Spleen (tissue), 11 donors: ENCODE measurements around the gene TCTN3. TPM values are rescaled to one million over a fixed set of nuclear protein-coding genes. Genes with fewer than 3 reads are reported as not detected.
"Not testable (repeated sequence)": the region's sequence is repeated elsewhere in the genome, so short reads cannot be mapped to it uniquely, and the experiment has no call there.

ENCODE experiments used
- DNase-seq: peaks from one replicate; pipeline ENCODE4 v3.0.0-alpha.2; 2020
- H3K27ac ChIP-seq, 8 donors: fragments of 200-600 bp; sonication (generic) in 7 of 8; 1 replicate in 4 of 8; 2 replicates in 4 of 8; pipeline versions ENCODE4 v1.5.0 to v1.8.0; 2016 to 2021; ENCODE audit warnings: inconsistent platforms in 4 of 8, mild to moderate bottlenecking in 4 of 8, moderate library complexity in 1 of 8
- H3K27me3 ChIP-seq, 7 donors: fragments of 200-600 bp; sonication (generic) in 6 of 7; replicated peaks in 1 of 7; 1 replicate in 4 of 7; 2 replicates in 3 of 7; pipeline versions ENCODE4 v1.5.0 to v1.8.0; 2016 to 2021; ENCODE audit warnings: inconsistent platforms in 3 of 7, mild to moderate bottlenecking in 1 of 7
- H3K36me3 ChIP-seq, 6 donors: fragments of 200-600 bp; sonication (generic) in 5 of 6; 1 replicate in 4 of 6; 2 replicates in 2 of 6; pipeline versions ENCODE4 v1.5.0 to v1.8.0; 2016 to 2021; ENCODE audit warnings: inconsistent platforms in 2 of 6
- H3K4me1 ChIP-seq, 6 donors: fragments of 200-600 bp; sonication (generic) in 5 of 6; 1 replicate in 3 of 6; 2 replicates in 3 of 6; pipeline versions ENCODE4 v1.5.0 to v1.8.0; 2016 to 2021; ENCODE audit warnings: inconsistent platforms in 3 of 6
- H3K4me3 ChIP-seq, 8 donors: fragments of 200-600 bp; sonication (generic) in 7 of 8; 1 replicate in 4 of 8; 2 replicates in 4 of 8; pipeline versions ENCODE4 v1.5.0 to v1.8.0; 2016 to 2021; ENCODE audit warnings: inconsistent platforms in 4 of 8, mild to moderate bottlenecking in 4 of 8, moderate library complexity in 2 of 8
- H3K9me3 ChIP-seq, 8 donors: fragments of 200-600 bp; sonication (generic) in 7 of 8; 1 replicate in 4 of 8; 2 replicates in 4 of 8; pipeline versions ENCODE4 v1.5.0 to v1.8.0; 2016 to 2021; ENCODE audit warnings: inconsistent platforms in 4 of 8
- POLR2A ChIP-seq, 3 donors: fragments of 450-650 bp; IDR thresholded peaks; one replicate each; pipeline ENCODE4 v1.5.1; 2017; ENCODE audit warnings: antibody characterized with exemption in 3 of 3, mild to moderate bottlenecking in 1 of 3
- POLR2AphosphoS5 ChIP-seq, 3 donors: sonication (generic); formaldehyde crosslinking; IDR thresholded peaks; one replicate each; pipeline ENCODE4 v1.5.1; 2017; ENCODE audit warnings: antibody characterized with exemption in 3 of 3
- WGBS, 5 donors: extraction: QIAGEN DNeasy Blood & Tissue Kit in 3 of 5; methylation state at CpG; one replicate each; pipeline versions ENCODE4 v1.1.5 to v1.1.7; 2013 to 2018; 5-methylcytosine and 5-hydroxymethylcytosine counted together
- intact Hi-C: fragments of 100-400 bp; cut with DNase I; formaldehyde crosslinking; loops from one replicate; pipeline ENCODE4 v1.15.0; 2023; ENCODE audit warnings: low total_unique reads
- polyA plus RNA-seq, 3 donors: library from polyadenylated mRNA; stranded (reverse); fragments of 200-250 nt; gene quantifications; one replicate each; pipeline ENCODE4 v1.2.1, GENCODE V29; 2013
- total RNA-seq, 7 donors: library from RNA; depleted of rRNA in 3 of 7; stranded (reverse); fragments of >200 nt in 3 of 7; fragmentation: NEBNext Ultra II Directional in 4 of 7; extraction: Animal tissue kit (Norgen Biotek cat#: 25700) in 4 of 7; gene quantifications; one replicate each; pipeline versions ENCODE4 v1.1.0 to v1.2.1, GENCODE V29; 2016 to 2021
- TF ChIP-seq, protein P1 (sequence below), 11 experiments: fragments of 200-600 bp in 7 of 11; fragments of 450-650 bp in 4 of 11; sonication (generic) in 4 of 11; IDR thresholded peaks in 8 of 11; conservative IDR thresholded peaks in 3 of 11; 1 replicate in 7 of 11; 2 replicates in 4 of 11; pipeline versions ENCODE4 v1.4.0 to v1.8.0; 2016 to 2021; ENCODE audit warnings: antibody characterized with exemption in 11 of 11, inconsistent platforms in 4 of 11, mild to moderate bottlenecking in 1 of 11
- donor health status: healthy with polysubstance abuse.
- donor health status: DM: no; HTN: no; CAD: no; lungs with moderate emphysema.
- donor health status: DM: no; HTN: no; CAD: no.
- donor health status: Bipolar disorder and iron deficiency.
- donor health status: healthy.
- donor health status: DM: no; HTN: no; CAD: no.
- donor health status: DM: yes; HTN: yes; CAD: no.

TCTN3 gene
- total and polyA plus RNA-seq, 10 donors: 10.9 to 25.7 (median 23.1) TPM

- Histone ChIP-seq H3K36me3 (no peaks in the 10 kb centered on the region), H3K9me3 (peaks cover 0 to 3% (median 0%) of the 10 kb centered on the region in 8 donors), H3K4me3 (peak overlapping the region in 3 of 8 donors; percentile 10 to 55 (median 19)), H3K27me3 (no peaks in the 10 kb centered on the region), H3K4me1 (peaks cover 0 to 69% (median 34%) of the 10 kb centered on the region in 6 donors), H3K27ac (peak overlapping the region; percentile 23 to 90 (median 84))
- 9 to 14% (median 11%) methylated on average over 6 of the region's 6 CpGs for WGBS, 5 donors
- intact Hi-C loops: no loop called here
- DNase-seq: no peak
- TF ChIP-seq, protein P1, sequence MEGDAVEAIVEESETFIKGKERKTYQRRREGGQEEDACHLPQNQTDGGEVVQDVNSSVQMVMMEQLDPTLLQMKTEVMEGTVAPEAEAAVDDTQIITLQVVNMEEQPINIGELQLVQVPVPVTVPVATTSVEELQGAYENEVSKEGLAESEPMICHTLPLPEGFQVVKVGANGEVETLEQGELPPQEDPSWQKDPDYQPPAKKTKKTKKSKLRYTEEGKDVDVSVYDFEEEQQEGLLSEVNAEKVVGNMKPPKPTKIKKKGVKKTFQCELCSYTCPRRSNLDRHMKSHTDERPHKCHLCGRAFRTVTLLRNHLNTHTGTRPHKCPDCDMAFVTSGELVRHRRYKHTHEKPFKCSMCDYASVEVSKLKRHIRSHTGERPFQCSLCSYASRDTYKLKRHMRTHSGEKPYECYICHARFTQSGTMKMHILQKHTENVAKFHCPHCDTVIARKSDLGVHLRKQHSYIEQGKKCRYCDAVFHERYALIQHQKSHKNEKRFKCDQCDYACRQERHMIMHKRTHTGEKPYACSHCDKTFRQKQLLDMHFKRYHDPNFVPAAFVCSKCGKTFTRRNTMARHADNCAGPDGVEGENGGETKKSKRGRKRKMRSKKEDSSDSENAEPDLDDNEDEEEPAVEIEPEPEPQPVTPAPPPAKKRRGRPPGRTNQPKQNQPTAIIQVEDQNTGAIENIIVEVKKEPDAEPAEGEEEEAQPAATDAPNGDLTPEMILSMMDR (IDR thresholded peaks at IDR 0.05 in 8 of 11, conservative IDR thresholded peaks at IDR 0.05 in 3 of 11): peak in 8 of 11 experiments; percentile 23 to 61 (median 44)
- TF ChIP-seq POLR2AphosphoS5 (IDR thresholded peaks at IDR 0.05) (peak in 1 of 3 donors; percentile 71), POLR2A (IDR thresholded peaks at IDR 0.05) (no peak)
Observed at GRCh38 chr10:95741807-95742467, 48.2 kb upstream of the TCTN3 start.

GRCh38 chr10:95739056-95739455, 45.3 kb upstream of the TCTN3 start:
- H3K4me1 ChIP-seq: peaks cover 0 to 43% (median 27%) of the 10 kb centered on the region in 6 donors
- intact Hi-C loops: no loop called here
- H3K27ac ChIP-seq: no peak overlapping the region
- peaks cover 0 to 3% (median 0%) of the 10 kb centered on the region in 8 donors for H3K9me3 ChIP-seq
- WGBS, 5 donors: 63 to 85% (median 74%) methylated on average over 3 of the region's 3 CpGs
- no peak overlapping the region for H3K4me3 ChIP-seq
- H3K27me3 ChIP-seq: no peaks in the 10 kb centered on the region
- TF ChIP-seq POLR2A (IDR thresholded peaks at IDR 0.05) (no peak), POLR2AphosphoS5 (IDR thresholded peaks at IDR 0.05) (no peak)
- TF ChIP-seq, protein P1 (IDR thresholded peaks at IDR 0.05 in 8 of 11, conservative IDR thresholded peaks at IDR 0.05 in 3 of 11): no peak
- no peak for DNase-seq
- no peaks in the 10 kb centered on the region for H3K36me3 ChIP-seq

GRCh38 chr10:95732907-95733306, 39.2 kb upstream of the TCTN3 start:
- 88 to 97% (median 95%) methylated on average over 6 of the region's 6 CpGs for WGBS, 5 donors
- intact Hi-C loops: not testable (repeated sequence)

DNA sequence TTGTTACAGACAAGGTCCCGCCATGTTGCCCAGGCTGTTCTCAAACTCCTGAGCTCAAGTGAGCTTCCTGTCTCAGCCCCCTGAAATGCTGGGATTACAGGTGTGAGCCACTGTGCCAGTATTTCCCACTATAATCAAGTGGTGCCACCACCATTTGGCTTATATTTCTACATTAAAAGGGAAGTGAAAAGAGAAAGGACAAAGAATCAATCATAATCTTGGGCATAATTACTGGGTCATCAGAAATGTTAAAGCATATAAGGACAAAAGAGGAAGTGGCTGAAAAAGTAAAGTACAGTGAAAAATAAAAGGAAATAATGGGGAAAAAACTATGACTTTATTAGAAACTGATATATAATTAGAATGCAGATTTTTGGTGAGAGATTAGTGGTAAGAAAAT, 36.5 kb upstream of the TCTN3 start:
- 61 to 85% (median 71%) methylated on average over 1 of the region's 1 CpG for WGBS, 5 donors
- no peak overlapping the region for H3K4me3 ChIP-seq
- no peaks in the 10 kb centered on the region for H3K27me3 ChIP-seq
- intact Hi-C loops: no loop called here
- peak overlapping the region in 7 of 8 donors; percentile 24 to 78 (median 58) for H3K27ac ChIP-seq
- H3K9me3 ChIP-seq: peaks cover 0 to 28% (median 19%) of the 10 kb centered on the region in 8 donors
- TF ChIP-seq POLR2A (IDR thresholded peaks at IDR 0.05) (no peak), POLR2AphosphoS5 (IDR thresholded peaks at IDR 0.05) (no peak)
- TF ChIP-seq, protein P1 (IDR thresholded peaks at IDR 0.05 in 8 of 11, conservative IDR thresholded peaks at IDR 0.05 in 3 of 11): no peak
- H3K4me1 ChIP-seq: peaks cover 9 to 35% (median 30%) of the 10 kb centered on the region in 6 donors
- no peaks in the 10 kb centered on the region for H3K36me3 ChIP-seq
- no peak for DNase-seq

More at GRCh38 chr10:95732907-95733306, 39.2 kb upstream of the TCTN3 start:
- not testable (repeated sequence) for H3K27me3 ChIP-seq, H3K36me3 ChIP-seq, DNase-seq, H3K27ac ChIP-seq, H3K4me3 ChIP-seq
- H3K4me1 ChIP-seq: peaks cover 9 to 35% (median 30%) of the 10 kb centered on the region in 6 donors
- peaks cover 0 to 28% (median 19%) of the 10 kb centered on the region in 8 donors for H3K9me3 ChIP-seq
